Fibroblast of lung (primary cell): ENCODE results near the gene ZNF543.

Experiments
- EZH2 ChIP-seq: IDR thresholded peaks from 2 replicates; pipeline ENCODE4 v1.5.1; 2012; ENCODE audit warnings: low read length, control low read depth, mild to moderate bottlenecking; ENCODE audit errors: missing control alignments
- TF ChIP-seq, protein P1 (sequence below), 2 donors: IDR thresholded peaks in 1 of 2; conservative IDR thresholded peaks in 1 of 2; 1 replicate in 1 of 2; 2 replicates in 1 of 2; pipeline ENCODE4 v1.5.1; 2011 to 2012; ENCODE audit warnings: low read length in 2 of 2, control low read depth in 1 of 2, inconsistent platforms in 1 of 2, low read depth in 1 of 2, mild to moderate bottlenecking in 1 of 2

DNA sequence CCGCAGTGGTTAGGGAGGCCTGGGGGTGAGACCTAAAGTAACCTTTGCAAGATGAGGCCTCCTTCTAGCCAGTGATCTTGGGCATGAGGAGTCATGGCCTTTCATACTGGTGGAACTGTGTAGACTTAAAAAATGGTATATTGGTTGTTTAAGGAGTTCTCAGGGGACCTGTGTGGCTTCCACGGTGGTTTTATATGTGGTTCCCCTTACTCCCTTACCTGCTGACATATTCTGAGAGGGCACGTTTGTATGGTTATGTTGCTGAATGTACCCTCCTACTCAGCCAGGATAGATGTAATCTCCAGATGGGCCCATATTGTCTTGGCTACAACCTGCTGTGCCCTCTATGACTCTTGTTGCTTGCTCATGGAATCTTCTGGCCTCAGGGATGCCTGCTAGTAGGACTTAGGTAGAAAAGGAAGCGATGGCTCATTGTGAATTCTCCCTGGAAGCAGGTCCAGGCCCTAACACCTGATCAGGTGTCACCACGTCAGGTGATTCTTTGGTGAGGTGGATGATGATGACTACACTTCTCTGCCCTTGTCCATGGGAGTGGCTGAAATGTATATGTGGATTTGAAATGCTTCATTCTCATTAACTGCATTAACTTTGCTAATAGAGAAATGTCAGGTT is 38.1 kb upstream of the ZNF543 start:
- TF ChIP-seq, protein P1, sequence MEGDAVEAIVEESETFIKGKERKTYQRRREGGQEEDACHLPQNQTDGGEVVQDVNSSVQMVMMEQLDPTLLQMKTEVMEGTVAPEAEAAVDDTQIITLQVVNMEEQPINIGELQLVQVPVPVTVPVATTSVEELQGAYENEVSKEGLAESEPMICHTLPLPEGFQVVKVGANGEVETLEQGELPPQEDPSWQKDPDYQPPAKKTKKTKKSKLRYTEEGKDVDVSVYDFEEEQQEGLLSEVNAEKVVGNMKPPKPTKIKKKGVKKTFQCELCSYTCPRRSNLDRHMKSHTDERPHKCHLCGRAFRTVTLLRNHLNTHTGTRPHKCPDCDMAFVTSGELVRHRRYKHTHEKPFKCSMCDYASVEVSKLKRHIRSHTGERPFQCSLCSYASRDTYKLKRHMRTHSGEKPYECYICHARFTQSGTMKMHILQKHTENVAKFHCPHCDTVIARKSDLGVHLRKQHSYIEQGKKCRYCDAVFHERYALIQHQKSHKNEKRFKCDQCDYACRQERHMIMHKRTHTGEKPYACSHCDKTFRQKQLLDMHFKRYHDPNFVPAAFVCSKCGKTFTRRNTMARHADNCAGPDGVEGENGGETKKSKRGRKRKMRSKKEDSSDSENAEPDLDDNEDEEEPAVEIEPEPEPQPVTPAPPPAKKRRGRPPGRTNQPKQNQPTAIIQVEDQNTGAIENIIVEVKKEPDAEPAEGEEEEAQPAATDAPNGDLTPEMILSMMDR (conservative IDR thresholded peaks at IDR 0.05 in 1 of 2, IDR thresholded peaks at IDR 0.05 in 1 of 2; ENCODE audit: low read depth in 1 of 2, low read length in 2 of 2), result no peak
- no peak for TF ChIP-seq EZH2
